Esophagus muscularis mucosa (tissue), 4 donors: ENCODE results near the gene MRPS27.

ENCODE experiments used
- CTCF ChIP-seq, 3 experiments: fragments of 200-600 bp in 2 of 3; fragments of 450-650 bp in 1 of 3; sonication (generic) in 2 of 3; IDR thresholded peaks; one replicate each; pipeline ENCODE4 v1.5.1; 2017 to 2019; ENCODE audit warnings: antibody characterized with exemption in 3 of 3, mild to moderate bottlenecking in 2 of 3, moderate library complexity in 1 of 3
- EP300 ChIP-seq: sonication (generic); formaldehyde crosslinking; IDR thresholded peaks from one replicate; pipeline ENCODE4 v1.6.1; 2017; ENCODE audit warnings: antibody characterized with exemption
- POLR2A ChIP-seq: fragments of 450-650 bp; IDR thresholded peaks from one replicate; pipeline ENCODE4 v1.6.1; 2017; ENCODE audit warnings: antibody characterized with exemption, moderate library complexity, mild to moderate bottlenecking, low read depth
- POLR2AphosphoS5 ChIP-seq, 2 donors: sonication (generic); formaldehyde crosslinking; IDR thresholded peaks; one replicate each; pipeline ENCODE4 v1.6.1; 2017; ENCODE audit warnings: antibody characterized with exemption in 2 of 2

GRCh38 chr5:72358925-72359324 lies 38.9 kb upstream of the MRPS27 start:
- TF ChIP-seq CTCF (IDR thresholded peaks at IDR 0.05) (no peak), POLR2A (no peak), POLR2AphosphoS5 (IDR thresholded peaks at IDR 0.05) (no peak), EP300 (no peak)
